Left lung (tissue), 14 donors: ENCODE measurements around the gene MUC20. TPM values are rescaled to one million over a fixed set of nuclear protein-coding genes. Genes with fewer than 3 reads are reported as not detected.
"Not testable (repeated sequence)": the region's sequence is repeated elsewhere in the genome, so short reads cannot be mapped to it uniquely, and the experiment has no call there.

Source experiments
- ATAC-seq: fragments of 200-7000 bp; cut with Tn5 transposase; one replicate; pipeline ENCODE4 v1.9.1; 2020; ENCODE audit warnings: moderate library complexity
- DNase-seq, 4 donors: peaks; one replicate each; pipeline ENCODE4 v3.0.0-alpha.2; 2013 to 2020
- H3K27ac ChIP-seq, 2 donors: fragments of 200-600 bp; sonication (generic) in 1 of 2; one replicate each; pipeline versions ENCODE4 v1.5.0 to v1.8.0; 2020 to 2021
- H3K27me3 ChIP-seq, 2 donors: fragments of 200-600 bp; sonication (generic) in 1 of 2; one replicate each; pipeline versions ENCODE4 v1.5.0 to v1.8.0; 2020 to 2021
- H3K36me3 ChIP-seq, 2 donors: fragments of 200-600 bp; sonication (generic) in 1 of 2; one replicate each; pipeline versions ENCODE4 v1.5.0 to v1.8.0; 2020 to 2021
- H3K4me1 ChIP-seq, 2 donors: fragments of 200-600 bp; one replicate each; pipeline ENCODE4 v1.8.0; 2021
- H3K4me3 ChIP-seq, 2 donors: fragments of 200-600 bp; sonication (generic) in 1 of 2; one replicate each; pipeline versions ENCODE4 v1.5.0 to v1.8.0; 2020 to 2021; ENCODE audit warnings: mild to moderate bottlenecking in 1 of 2
- H3K9me3 ChIP-seq, 2 donors: fragments of 200-600 bp; sonication (generic) in 1 of 2; one replicate each; pipeline versions ENCODE4 v1.5.0 to v1.8.0; 2020 to 2021
- intact Hi-C, 2 donors: fragments of 100-400 bp; cut with DNase I; formaldehyde crosslinking; loops; one replicate each; pipeline versions ENCODE4 v1.11.2 to v1.14.2; 2022
- long read RNA-seq, 12 donors: library from polyadenylated mRNA in 2 of 12; unstranded in 2 of 12; transcript quantifications; one replicate each; pipeline ENCODE4 v2.0.0 and lab custom pipeline, GENCODE V29; 2019 to 2026
- polyA plus RNA-seq, 6 donors: library from polyadenylated mRNA; unstranded; fragments of 120-200 nt; gene quantifications; one replicate each; pipeline ENCODE4 v1.2.1, GENCODE V29; 2013; ENCODE audit not compliant: insufficient read length in 6 of 6
- total RNA-seq, 2 donors: library from RNA; stranded (reverse); fragmentation: NEBNext Ultra II Directional; extraction: Animal tissue kit (Norgen Biotek cat#: 25700); gene quantifications; one replicate each; pipeline ENCODE4 v1.2.1, GENCODE V29; 2021
- donor health status: DM: no; HTN: yes; CAD: no.
- donor health status: DM: no; HTN: no; CAD: no.

MUC20 gene, protein sequence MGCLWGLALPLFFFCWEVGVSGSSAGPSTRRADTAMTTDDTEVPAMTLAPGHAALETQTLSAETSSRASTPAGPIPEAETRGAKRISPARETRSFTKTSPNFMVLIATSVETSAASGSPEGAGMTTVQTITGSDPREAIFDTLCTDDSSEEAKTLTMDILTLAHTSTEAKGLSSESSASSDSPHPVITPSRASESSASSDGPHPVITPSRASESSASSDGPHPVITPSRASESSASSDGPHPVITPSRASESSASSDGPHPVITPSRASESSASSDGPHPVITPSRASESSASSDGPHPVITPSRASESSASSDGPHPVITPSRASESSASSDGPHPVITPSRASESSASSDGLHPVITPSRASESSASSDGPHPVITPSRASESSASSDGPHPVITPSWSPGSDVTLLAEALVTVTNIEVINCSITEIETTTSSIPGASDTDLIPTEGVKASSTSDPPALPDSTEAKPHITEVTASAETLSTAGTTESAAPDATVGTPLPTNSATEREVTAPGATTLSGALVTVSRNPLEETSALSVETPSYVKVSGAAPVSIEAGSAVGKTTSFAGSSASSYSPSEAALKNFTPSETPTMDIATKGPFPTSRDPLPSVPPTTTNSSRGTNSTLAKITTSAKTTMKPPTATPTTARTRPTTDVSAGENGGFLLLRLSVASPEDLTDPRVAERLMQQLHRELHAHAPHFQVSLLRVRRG
- 10 to 100 TPM in 1 of 2 donors, 1 to 10 TPM in 1; 7.7 to 20.3 TPM for total RNA-seq
- polyA plus RNA-seq, result 10 to 100 TPM in 5 of 6 donors, 1 to 10 TPM in 1; 8.9 to 22.2 (median 14.0) TPM
- long read RNA-seq, donor 1, partial matches to known transcripts, result 0 of 6 reads
- long read RNA-seq, donor 1, other reads (novel, unspliced or antisense), result 0 of 6 reads
- long read RNA-seq, donor 2, partial matches to known transcripts, result 0 of 5 reads
- long read RNA-seq, donor 2, other reads (novel, unspliced or antisense), result 0 of 5 reads
- long read RNA-seq, donor 3, partial matches to known transcripts, result 0 of 2 reads
- long read RNA-seq, donor 3, other reads (novel, unspliced or antisense), result 0 of 2 reads
- long read RNA-seq, donor 4, partial matches to known transcripts, result 0 of 2 reads
- long read RNA-seq, donor 4, other reads (novel, unspliced or antisense), result 1 of 2 reads
- long read RNA-seq, donor 5, partial matches to known transcripts, result 0 of 5 reads
- long read RNA-seq, donor 5, other reads (novel, unspliced or antisense), result 0 of 5 reads
- long read RNA-seq, donor 6, partial matches to known transcripts, result 0 of 1 reads
- long read RNA-seq, donor 6, other reads (novel, unspliced or antisense), result 0 of 1 reads
- long read RNA-seq, donor 7, partial matches to known transcripts, result 0 of 1 reads
- long read RNA-seq, donor 7, other reads (novel, unspliced or antisense), result 0 of 1 reads
- long read RNA-seq, donor 8, partial matches to known transcripts, result 0 of 8 reads
- long read RNA-seq, donor 8, other reads (novel, unspliced or antisense), result 0 of 8 reads
- long read RNA-seq, donor 9, result 0 reads
- long read RNA-seq, donor 10, partial matches to known transcripts, result 0 of 2 reads
- long read RNA-seq, donor 10, other reads (novel, unspliced or antisense), result 1 of 2 reads
- long read RNA-seq, donor 11, partial matches to known transcripts, result 0 of 3 reads
- long read RNA-seq, donor 11, other reads (novel, unspliced or antisense), result 0 of 3 reads
- long read RNA-seq, donor 12, partial matches to known transcripts, result 0 of 4 reads
- long read RNA-seq, donor 12, other reads (novel, unspliced or antisense), result 0 of 4 reads

DNA sequence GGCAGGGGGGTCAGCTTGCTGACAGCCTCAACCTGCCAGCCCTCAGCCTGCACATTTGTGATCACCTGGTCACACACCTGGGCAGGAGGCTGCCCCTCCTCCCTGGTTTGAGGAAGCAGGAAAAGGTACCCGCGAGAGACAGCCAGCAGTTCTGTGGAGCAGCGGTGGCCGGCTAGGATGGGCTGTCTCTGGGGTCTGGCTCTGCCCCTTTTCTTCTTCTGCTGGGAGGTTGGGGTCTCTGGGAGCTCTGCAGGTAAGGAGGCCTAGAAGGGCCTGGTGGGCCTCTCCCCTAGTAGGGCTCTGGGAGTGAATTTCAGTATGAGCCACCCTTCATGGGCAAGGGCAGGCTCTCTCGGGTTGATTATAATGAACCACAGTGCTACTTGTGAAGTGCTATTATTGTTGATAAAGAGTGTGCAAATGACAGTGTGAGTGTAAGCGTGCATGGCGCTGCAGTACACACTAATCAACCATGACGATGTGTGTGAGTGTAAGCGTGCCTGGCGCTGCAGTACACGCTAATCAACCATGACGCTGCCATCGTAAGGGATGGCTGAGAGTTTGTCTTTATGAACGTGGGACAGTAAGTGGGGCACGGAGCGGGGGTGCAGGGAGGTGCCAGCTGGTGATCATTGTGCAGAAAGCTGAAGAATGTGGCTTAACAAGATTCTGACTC, at the start of gene MUC20:
Gene MUC20 (plus strand): TSS at position 148 of the 676 bp plus-strand sequence. CDS start 30 bp downstream, at position 178.
- H3K4me3 ChIP-seq, H3K4me1 ChIP-seq, H3K36me3 ChIP-seq, H3K9me3 ChIP-seq, intact Hi-C loops, H3K27me3 ChIP-seq: not testable (repeated sequence)
- ATAC-seq, result peak; percentile 87
- DNase-seq, result peak in 3 of 4 donors; percentile 56 to 87 (median 74)
- H3K27ac ChIP-seq, result peak within 1 kb of the TSS in 1 of 2 donors; percentile 2

DNA sequence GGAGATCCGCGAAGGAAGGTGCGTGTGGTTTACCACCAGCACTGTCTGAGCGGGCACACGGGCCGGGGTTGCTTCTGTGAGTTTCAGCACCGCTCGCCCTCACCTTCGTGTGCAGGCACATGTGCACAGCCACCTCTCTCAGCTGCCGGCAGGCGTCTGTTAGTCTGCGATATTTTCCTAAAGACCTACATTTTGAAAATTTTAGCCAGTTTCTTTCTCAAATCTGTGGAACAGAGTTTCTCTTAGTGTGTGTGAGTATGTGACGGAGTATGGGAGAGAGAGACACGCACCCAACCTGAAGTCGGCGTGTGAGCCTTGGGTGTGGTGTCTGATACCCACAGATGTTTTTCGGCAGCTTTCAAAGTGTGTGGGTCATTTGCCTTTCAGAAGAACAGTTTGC, 49.5 kb upstream of the MUC20 start:
- intact Hi-C loops, ATAC-seq, DNase-seq, H3K27me3 ChIP-seq, H3K9me3 ChIP-seq, H3K27ac ChIP-seq, H3K4me1 ChIP-seq, H3K4me3 ChIP-seq: not testable (repeated sequence)
- H3K36me3 ChIP-seq, result peaks cover 0 to 82% of the 10 kb centered on the region in 2 donors

DNA sequence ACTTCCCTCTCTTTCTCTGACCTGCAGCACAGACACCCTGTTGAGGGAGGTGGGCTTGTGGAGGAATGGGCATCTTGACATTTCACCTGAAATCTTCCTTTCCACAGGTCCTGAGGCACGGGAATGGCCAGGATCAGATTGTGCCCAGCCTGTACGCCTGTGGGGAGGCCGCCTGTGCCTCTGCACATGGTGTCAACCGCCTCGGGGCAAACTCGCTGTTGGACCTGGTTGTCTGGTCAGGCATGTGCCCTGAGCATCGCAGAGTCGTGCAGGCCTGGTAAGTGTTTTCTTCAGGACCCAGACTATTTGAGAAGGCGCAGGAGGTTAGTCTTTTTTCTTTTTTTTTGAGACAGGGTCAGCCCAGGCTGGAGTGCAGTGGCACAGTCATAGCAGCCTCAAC, 47.1 kb upstream of the MUC20 start:
- H3K4me1 ChIP-seq, intact Hi-C loops: not testable (repeated sequence)

DNA sequence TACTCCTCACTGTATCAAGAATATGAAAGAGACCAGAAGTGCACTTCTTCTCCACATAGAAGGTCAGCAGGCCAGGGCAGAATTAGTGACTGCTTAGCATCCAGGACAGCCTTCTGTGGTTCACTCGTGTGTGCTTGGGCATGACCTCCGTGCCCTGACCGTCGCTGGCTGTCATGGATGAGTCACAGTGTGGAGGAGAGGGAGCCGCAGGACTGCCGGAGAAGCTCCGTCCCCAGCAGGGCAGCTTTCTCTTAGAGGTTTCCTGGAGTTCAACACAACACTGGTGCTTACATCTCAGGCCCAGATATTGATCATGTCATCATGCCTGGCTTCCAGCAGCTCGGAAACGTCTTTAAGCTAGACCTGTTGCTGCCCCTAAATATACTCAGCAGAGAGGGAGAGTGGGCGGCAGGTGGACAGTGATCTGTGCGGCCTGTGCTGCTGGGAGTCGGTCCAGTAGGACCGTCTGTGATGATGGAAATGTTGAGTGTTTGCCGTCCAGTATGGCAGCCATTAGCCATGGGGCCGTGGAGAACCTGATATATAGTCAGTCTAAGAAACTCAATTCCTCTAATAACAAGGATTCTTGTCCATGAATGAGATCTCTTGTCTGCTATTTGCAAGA, 42.3 kb upstream of the MUC20 start:
- H3K9me3 ChIP-seq, intact Hi-C loops, DNase-seq, ATAC-seq, H3K27ac ChIP-seq, H3K27me3 ChIP-seq, H3K4me1 ChIP-seq, H3K4me3 ChIP-seq: not testable (repeated sequence)
- peaks cover 0 to 79% of the 10 kb centered on the region in 2 donors for H3K36me3 ChIP-seq

More for the DNA sequence above, 47.1 kb upstream of the MUC20 start:
- not testable (repeated sequence) for H3K4me3 ChIP-seq, ATAC-seq, H3K27ac ChIP-seq, H3K9me3 ChIP-seq, DNase-seq, H3K27me3 ChIP-seq
- H3K36me3 ChIP-seq, result peaks cover 0 to 92% of the 10 kb centered on the region in 2 donors

DNA sequence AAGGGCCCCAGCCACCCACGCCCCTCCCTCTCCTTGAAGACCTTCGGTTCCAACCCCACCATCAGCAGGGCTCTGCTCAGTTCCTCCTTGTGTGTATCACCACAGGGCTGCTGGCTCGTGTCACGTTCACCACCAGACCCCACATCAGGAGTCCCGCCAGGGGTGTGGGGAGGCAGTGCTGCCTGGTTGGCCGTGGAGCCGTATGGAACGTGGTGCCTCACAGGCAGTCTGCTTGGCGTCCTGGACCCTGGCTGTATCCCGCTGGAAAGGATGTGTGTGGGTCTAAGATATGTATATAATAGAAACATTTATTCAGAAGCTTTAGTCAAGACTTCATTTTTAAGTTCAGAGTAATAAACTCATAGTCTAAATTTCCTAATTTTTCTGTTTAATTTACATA, 40.1 kb upstream of the MUC20 start:
- H3K9me3 ChIP-seq, H3K27ac ChIP-seq, H3K4me3 ChIP-seq, H3K27me3 ChIP-seq, DNase-seq, H3K4me1 ChIP-seq, intact Hi-C loops, ATAC-seq: not testable (repeated sequence)
- peaks cover 0 to 78% of the 10 kb centered on the region in 2 donors for H3K36me3 ChIP-seq

DNA sequence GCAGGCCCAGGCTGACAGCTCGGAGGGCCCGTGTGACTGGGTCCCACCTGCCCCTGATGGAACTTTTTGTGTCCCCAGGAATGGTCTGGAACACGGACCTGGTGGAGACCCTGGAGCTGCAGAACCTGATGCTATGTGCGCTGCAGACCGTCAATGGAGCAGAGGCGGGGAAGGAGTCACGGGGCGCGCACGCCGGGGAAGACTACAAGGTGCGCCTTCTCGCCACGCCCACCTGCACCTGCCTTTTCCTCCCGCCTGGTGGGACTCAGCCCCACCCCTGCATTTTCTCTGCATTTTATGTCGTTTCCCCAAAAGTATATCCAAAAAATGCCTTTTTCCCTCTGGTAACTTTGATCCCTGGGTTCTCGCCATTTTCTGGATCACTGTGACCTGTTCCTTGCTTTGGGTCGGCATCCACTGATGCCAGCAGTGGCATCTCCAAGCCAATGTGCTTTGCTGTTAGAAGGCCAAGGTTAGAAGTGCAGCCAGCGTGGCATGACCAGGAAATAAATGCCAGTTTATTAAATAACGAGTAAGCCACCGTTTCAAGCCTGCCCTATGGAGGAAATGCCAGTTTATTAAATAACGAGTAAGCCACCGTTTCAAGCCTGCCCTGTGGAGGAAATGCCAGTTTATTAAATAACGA, 39.2 kb upstream of the MUC20 start:
- ATAC-seq, result not testable (repeated sequence)

DNA sequence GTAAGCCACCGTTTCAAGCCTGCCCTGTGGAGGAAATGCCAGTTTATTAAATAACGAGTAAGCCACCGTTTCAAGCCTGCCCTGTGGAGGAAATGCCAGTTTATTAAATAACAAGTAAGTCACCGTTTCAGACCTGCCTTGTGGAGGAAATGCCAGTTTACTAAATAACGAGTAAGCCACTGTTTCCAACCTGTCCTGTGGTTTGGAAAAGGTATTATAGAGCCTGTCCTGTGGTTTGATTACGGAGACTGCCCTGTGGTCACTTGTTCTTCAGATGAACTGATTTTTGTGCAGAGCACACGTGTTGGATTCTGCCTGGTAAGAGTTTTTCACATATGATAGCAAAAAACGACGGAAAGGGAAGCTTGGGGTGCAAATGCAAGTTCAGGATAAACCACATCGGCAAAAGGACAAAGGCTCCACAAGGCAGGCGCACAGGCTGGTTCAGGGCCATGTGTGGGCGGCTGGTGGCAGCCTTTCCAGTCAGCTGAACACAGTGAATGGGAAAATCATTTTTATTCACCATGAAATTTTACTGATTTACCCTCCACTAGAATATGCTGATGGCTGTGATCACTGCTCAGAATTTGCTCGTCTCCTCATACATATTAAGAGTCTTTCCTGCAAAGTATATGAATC, 38.6 kb upstream of the MUC20 start:
- ATAC-seq, result not testable (repeated sequence)

More for the DNA sequence above, 39.2 kb upstream of the MUC20 start:
- H3K4me3 ChIP-seq, H3K9me3 ChIP-seq, intact Hi-C loops, H3K4me1 ChIP-seq, H3K27me3 ChIP-seq, DNase-seq, H3K27ac ChIP-seq: not testable (repeated sequence)
- peaks cover 0 to 80% of the 10 kb centered on the region in 2 donors for H3K36me3 ChIP-seq

DNA sequence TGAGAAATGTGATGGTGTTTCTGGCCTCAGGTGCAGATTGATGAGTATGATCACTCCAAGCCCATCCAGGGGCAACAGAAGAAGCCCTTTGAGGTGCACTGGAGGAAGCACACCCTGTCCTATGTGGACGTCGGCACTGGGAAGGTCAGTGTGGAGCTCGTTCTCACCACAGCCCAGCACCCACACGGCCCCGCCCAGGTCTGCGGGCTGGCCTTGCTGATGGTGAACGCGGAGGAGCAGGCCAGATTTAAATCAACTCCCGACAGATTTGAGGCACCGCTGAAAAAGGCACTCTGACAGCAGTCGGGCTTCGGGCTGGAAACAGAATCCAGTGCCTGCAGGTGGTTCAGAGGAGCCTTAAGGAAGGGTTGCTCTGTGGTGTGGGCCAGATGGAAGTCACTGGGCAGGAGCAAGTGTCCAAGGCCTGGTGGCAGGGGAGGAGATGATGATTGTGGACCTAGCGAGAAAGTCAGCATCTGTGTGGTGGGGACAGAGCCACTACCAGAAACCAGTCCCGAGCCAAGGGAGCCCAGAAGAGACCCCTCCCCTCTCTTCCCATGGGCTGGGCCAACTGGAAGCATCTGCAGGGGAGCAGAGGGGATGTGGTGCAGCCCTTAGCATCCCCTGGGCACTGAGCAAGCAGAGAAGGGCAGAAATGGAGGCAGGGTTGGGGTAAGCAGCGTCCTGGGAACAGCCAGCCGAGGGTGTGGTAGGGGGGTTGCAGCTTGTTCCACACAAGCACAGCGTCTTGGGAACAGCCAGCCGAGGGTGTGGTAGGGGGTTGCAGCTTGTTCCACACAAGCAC, 36.9 kb upstream of the MUC20 start:
- H3K9me3 ChIP-seq, intact Hi-C loops, H3K27me3 ChIP-seq, H3K27ac ChIP-seq, H3K4me1 ChIP-seq, DNase-seq, H3K4me3 ChIP-seq: not testable (repeated sequence)
- peak; percentile 12 for ATAC-seq
- peaks cover 0 to 64% of the 10 kb centered on the region in 2 donors for H3K36me3 ChIP-seq

More for the DNA sequence above, 38.6 kb upstream of the MUC20 start:
- H3K27ac ChIP-seq, H3K27me3 ChIP-seq, H3K4me3 ChIP-seq, H3K9me3 ChIP-seq, H3K4me1 ChIP-seq, DNase-seq, intact Hi-C loops: not testable (repeated sequence)
- H3K36me3 ChIP-seq, result peaks cover 0 to 73% of the 10 kb centered on the region in 2 donors

DNA sequence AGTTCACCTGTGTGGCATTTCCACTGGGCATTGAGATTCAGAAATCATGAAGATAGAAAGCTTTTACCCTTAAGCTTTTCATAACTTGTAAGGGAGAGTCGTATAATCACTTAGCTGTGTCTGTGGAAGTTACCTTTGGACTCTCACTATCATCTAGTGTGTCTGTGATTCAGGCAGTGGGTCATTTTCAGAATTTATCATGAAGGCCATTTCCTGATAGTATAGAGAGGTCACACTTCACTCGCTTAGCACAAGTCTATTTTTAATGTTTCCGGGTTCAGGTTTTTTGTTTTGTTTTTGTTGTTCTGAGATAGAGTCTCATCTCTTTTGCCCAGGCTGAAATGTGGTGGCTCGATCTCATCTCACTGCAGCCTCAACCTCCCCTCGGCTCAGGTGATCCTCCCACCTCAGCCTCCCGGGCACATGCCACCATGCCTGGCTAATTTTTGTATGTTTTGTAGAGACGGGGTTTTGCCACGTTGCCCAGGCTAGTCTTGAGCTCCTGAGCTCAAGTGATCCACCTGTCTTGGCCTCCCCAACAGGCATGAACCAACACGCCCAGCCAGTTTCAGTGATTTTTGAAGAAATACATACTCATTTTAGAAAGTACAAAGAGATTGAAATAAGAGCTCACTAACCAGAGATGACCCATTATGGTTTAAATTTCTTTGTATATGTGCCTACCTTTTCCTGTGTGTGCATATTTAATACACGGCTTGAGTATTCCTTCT, 36.1 kb upstream of the MUC20 start:
- ATAC-seq, result not testable (repeated sequence)

More for the DNA sequence above, 36.1 kb upstream of the MUC20 start:
- H3K4me3 ChIP-seq, DNase-seq, H3K4me1 ChIP-seq, intact Hi-C loops, H3K9me3 ChIP-seq, H3K27me3 ChIP-seq, H3K27ac ChIP-seq: not testable (repeated sequence)
- peaks cover 0 to 66% of the 10 kb centered on the region in 2 donors for H3K36me3 ChIP-seq
